ENCODE results near the gene SOHLH2.

DNA sequence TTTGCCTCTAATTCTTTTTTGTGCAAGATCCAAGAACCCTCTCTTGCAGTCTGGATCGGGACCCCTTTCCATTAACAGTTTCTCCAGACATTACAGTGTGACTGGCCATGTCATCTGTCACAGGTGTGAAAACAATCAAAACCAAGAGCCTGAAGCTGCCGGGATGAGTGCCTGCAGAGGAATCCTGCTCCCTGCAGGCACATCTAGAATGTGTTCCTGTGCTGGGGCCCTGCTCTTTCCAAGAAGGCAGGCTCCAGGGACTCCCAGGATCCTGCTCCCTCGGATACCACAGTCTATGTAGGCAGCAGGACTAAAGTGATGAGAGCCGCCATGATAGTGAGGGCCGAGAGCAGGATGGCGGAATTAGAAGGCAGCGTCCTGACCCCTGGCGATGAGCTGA, 44.5 kb upstream of the SOHLH2 start:
- TF ChIP-seq, protein P1, sequence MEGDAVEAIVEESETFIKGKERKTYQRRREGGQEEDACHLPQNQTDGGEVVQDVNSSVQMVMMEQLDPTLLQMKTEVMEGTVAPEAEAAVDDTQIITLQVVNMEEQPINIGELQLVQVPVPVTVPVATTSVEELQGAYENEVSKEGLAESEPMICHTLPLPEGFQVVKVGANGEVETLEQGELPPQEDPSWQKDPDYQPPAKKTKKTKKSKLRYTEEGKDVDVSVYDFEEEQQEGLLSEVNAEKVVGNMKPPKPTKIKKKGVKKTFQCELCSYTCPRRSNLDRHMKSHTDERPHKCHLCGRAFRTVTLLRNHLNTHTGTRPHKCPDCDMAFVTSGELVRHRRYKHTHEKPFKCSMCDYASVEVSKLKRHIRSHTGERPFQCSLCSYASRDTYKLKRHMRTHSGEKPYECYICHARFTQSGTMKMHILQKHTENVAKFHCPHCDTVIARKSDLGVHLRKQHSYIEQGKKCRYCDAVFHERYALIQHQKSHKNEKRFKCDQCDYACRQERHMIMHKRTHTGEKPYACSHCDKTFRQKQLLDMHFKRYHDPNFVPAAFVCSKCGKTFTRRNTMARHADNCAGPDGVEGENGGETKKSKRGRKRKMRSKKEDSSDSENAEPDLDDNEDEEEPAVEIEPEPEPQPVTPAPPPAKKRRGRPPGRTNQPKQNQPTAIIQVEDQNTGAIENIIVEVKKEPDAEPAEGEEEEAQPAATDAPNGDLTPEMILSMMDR (IDR thresholded peaks at IDR 0.05; ENCODE audit: poor library complexity, severe bottlenecking) = no peak
- TF ChIP-seq RAD21 (conservative IDR thresholded peaks at IDR 0.05) (no peak), POLR2AphosphoS5 (IDR thresholded peaks at IDR 0.05) (no peak), EZH2 (IDR thresholded peaks at IDR 0.05; ENCODE audit: borderline replicate concordance, insufficient read depth, low read length, poor library complexity, severe bottlenecking) (no peak), SMC3 (conservative IDR thresholded peaks at IDR 0.05; ENCODE audit: poor library complexity) (no peak)
- TF ChIP-seq, protein P2, sequence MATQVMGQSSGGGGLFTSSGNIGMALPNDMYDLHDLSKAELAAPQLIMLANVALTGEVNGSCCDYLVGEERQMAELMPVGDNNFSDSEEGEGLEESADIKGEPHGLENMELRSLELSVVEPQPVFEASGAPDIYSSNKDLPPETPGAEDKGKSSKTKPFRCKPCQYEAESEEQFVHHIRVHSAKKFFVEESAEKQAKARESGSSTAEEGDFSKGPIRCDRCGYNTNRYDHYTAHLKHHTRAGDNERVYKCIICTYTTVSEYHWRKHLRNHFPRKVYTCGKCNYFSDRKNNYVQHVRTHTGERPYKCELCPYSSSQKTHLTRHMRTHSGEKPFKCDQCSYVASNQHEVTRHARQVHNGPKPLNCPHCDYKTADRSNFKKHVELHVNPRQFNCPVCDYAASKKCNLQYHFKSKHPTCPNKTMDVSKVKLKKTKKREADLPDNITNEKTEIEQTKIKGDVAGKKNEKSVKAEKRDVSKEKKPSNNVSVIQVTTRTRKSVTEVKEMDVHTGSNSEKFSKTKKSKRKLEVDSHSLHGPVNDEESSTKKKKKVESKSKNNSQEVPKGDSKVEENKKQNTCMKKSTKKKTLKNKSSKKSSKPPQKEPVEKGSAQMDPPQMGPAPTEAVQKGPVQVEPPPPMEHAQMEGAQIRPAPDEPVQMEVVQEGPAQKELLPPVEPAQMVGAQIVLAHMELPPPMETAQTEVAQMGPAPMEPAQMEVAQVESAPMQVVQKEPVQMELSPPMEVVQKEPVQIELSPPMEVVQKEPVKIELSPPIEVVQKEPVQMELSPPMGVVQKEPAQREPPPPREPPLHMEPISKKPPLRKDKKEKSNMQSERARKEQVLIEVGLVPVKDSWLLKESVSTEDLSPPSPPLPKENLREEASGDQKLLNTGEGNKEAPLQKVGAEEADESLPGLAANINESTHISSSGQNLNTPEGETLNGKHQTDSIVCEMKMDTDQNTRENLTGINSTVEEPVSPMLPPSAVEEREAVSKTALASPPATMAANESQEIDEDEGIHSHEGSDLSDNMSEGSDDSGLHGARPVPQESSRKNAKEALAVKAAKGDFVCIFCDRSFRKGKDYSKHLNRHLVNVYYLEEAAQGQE (IDR thresholded peaks at IDR 0.05; ENCODE audit: borderline replicate concordance) = no peak
